ENCODE data around the gene ALDOA. TPM values are rescaled to one million over a fixed set of nuclear protein-coding genes. Genes with fewer than 3 reads are reported as not detected.

The ALDOA gene
- total and polyA plus RNA-seq, 2 experiments from 2014 or later = 397 to 882 TPM

GRCh38 chr16:30046178-30046577 lies 19.4 kb upstream of the ALDOA start:
- Histone ChIP-seq H2AFZ (no peak overlapping the region), H3K27me3 (no peaks in the 10 kb centered on the region), H4K20me1 (ENCODE audit: insufficient read depth, poor library complexity, severe bottlenecking) (no peaks in the 10 kb centered on the region)

GRCh38 chr16:30046588-30046987 lies 19.0 kb upstream of the ALDOA start:
- no peak overlapping the region for H3K4me3 ChIP-seq
- 82% methylated on average over 1 of the region's 1 CpG for WGBS (ENCODE audit: low lambda C conversion rate, missing lambda C conversion rate)
- no peak for TF ChIP-seq CTCF (IDR thresholded peaks at IDR 0.05; ENCODE audit: poor library complexity)
- no peak for TF ChIP-seq EZH2phosphoT487 (IDR thresholded peaks at IDR 0.05; ENCODE audit: low read depth, severe bottlenecking, unreplicated experiment)
- no peak for TF ChIP-seq EZH2 (IDR thresholded peaks at IDR 0.05; ENCODE audit: borderline replicate concordance)

More at GRCh38 chr16:30046178-30046577, 19.4 kb upstream of the ALDOA start:
- 63% methylated on average over 8 of the region's 8 CpGs for WGBS (ENCODE audit: low lambda C conversion rate, missing lambda C conversion rate)
- H3K27ac ChIP-seq = no peak overlapping the region
- H3K9me3 ChIP-seq (ENCODE audit: low read depth) = no peaks in the 10 kb centered on the region
- no peaks in the 10 kb centered on the region for H3K9me2 ChIP-seq (replicated peaks; ENCODE audit: insufficient read depth)
- TF ChIP-seq EZH2 (IDR thresholded peaks at IDR 0.05; ENCODE audit: borderline replicate concordance) = no peak
- TF ChIP-seq EZH2phosphoT487 (IDR thresholded peaks at IDR 0.05; ENCODE audit: low read depth, severe bottlenecking, unreplicated experiment) = no peak
- TF ChIP-seq CTCF (IDR thresholded peaks at IDR 0.05; ENCODE audit: poor library complexity) = no peak
- H3K36me3 ChIP-seq (replicated peaks; ENCODE audit: insufficient read depth, low read depth) = no peaks in the 10 kb centered on the region
- DNase-seq (ENCODE audit: low spot score) = no peak
- H3K4me1 ChIP-seq (ENCODE audit: insufficient read depth) = no peaks in the 10 kb centered on the region
- H3K79me2 ChIP-seq = no peaks in the 10 kb centered on the region
- H3K4me3 ChIP-seq = no peak overlapping the region
- H3K4me2 ChIP-seq = no peak overlapping the region

GRCh38 chr16:30049871-30050270 lies 15.7 kb upstream of the ALDOA start:
- Histone ChIP-seq H3K27ac (no peak overlapping the region), H2AFZ (no peak overlapping the region), H3K36me3 (replicated peaks; ENCODE audit: insufficient read depth, low read depth) (no peaks in the 10 kb centered on the region), H3K4me1 (ENCODE audit: insufficient read depth) (peaks cover 6% of the 10 kb centered on the region), H3K79me2 (no peaks in the 10 kb centered on the region), H3K27me3 (no peaks in the 10 kb centered on the region), H3K4me3 (no peak overlapping the region), H3K9me3 (ENCODE audit: low read depth) (no peaks in the 10 kb centered on the region), H4K20me1 (ENCODE audit: insufficient read depth, poor library complexity, severe bottlenecking) (no peaks in the 10 kb centered on the region), H3K4me2 (no peak overlapping the region), H3K9me2 (replicated peaks; ENCODE audit: insufficient read depth) (no peaks in the 10 kb centered on the region)
- WGBS (ENCODE audit: low lambda C conversion rate, missing lambda C conversion rate) = 93% methylated on average over 8 of the region's 8 CpGs
- no peak for DNase-seq (ENCODE audit: low spot score)
- TF ChIP-seq EZH2phosphoT487 (IDR thresholded peaks at IDR 0.05; ENCODE audit: low read depth, severe bottlenecking, unreplicated experiment) (no peak), EZH2 (IDR thresholded peaks at IDR 0.05; ENCODE audit: borderline replicate concordance) (no peak), CTCF (IDR thresholded peaks at IDR 0.05; ENCODE audit: poor library complexity) (no peak)

More at GRCh38 chr16:30046588-30046987, 19.0 kb upstream of the ALDOA start:
- Histone ChIP-seq H3K79me2 (no peaks in the 10 kb centered on the region), H4K20me1 (ENCODE audit: insufficient read depth, poor library complexity, severe bottlenecking) (no peaks in the 10 kb centered on the region), H3K9me3 (ENCODE audit: low read depth) (no peaks in the 10 kb centered on the region), H3K4me1 (ENCODE audit: insufficient read depth) (no peaks in the 10 kb centered on the region), H3K4me2 (no peak overlapping the region), H3K27me3 (no peaks in the 10 kb centered on the region), H3K27ac (no peak overlapping the region), H3K9me2 (replicated peaks; ENCODE audit: insufficient read depth) (no peaks in the 10 kb centered on the region), H2AFZ (no peak overlapping the region), H3K36me3 (replicated peaks; ENCODE audit: insufficient read depth, low read depth) (no peaks in the 10 kb centered on the region)
- no peak for DNase-seq (ENCODE audit: low spot score)

GRCh38 chr16:30051518-30051917 lies 14.0 kb upstream of the ALDOA start:
- H3K27me3 ChIP-seq = no peaks in the 10 kb centered on the region
- TF ChIP-seq EZH2 (IDR thresholded peaks at IDR 0.05; ENCODE audit: borderline replicate concordance) (no peak), EZH2phosphoT487 (IDR thresholded peaks at IDR 0.05; ENCODE audit: low read depth, severe bottlenecking, unreplicated experiment) (no peak), CTCF (IDR thresholded peaks at IDR 0.05; ENCODE audit: poor library complexity) (no peak)
- H3K9me3 ChIP-seq (ENCODE audit: low read depth) = no peaks in the 10 kb centered on the region
- DNase-seq (ENCODE audit: low spot score) = no peak
- no peak overlapping the region for H3K27ac ChIP-seq
- 68% methylated on average over 3 of the region's 3 CpGs for WGBS (ENCODE audit: low lambda C conversion rate, missing lambda C conversion rate)
- no peak overlapping the region for H2AFZ ChIP-seq
- no peaks in the 10 kb centered on the region for H3K36me3 ChIP-seq (replicated peaks; ENCODE audit: insufficient read depth, low read depth)
- no peaks in the 10 kb centered on the region for H3K9me2 ChIP-seq (replicated peaks; ENCODE audit: insufficient read depth)
- H4K20me1 ChIP-seq (ENCODE audit: insufficient read depth, poor library complexity, severe bottlenecking) = no peaks in the 10 kb centered on the region
- no peak overlapping the region for H3K4me2 ChIP-seq
- H3K4me1 ChIP-seq (ENCODE audit: insufficient read depth) = peaks cover 6% of the 10 kb centered on the region
- no peak overlapping the region for H3K4me3 ChIP-seq
- no peaks in the 10 kb centered on the region for H3K79me2 ChIP-seq

Data from hepatocyte (in vitro differentiated cells).